HG02610 (cell line): ENCODE measurements around the gene OR52D1.

Experiments
- ATAC-seq: cut with Tn5 transposase; IDR thresholded peaks from one replicate; pipeline ENCODE4 v1.9.1; 2021; ENCODE audit warnings: mild to moderate bottlenecking, moderate library complexity; ENCODE audit not compliant: unreplicated experiment

OR52D1 gene

DNA sequence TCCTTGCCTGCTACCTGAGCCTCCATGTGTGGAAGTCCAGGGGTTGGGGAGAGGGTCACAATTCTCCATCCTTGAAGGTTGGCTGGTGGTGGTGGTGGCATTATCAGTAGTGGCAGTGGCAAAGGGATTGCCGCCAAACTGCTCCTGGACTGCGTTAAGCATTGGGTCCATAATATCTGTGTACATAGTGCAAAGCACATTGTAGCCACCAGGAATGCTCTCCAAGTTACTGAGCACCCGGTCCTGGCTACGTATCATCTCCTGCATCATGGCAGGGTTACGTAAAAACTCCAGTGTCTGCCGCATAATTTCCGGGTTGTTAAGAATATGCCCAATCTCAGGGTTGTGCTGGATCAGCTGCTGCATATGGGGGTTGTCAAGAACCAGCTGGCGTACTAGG lies 20.1 kb downstream of the OR52D1 start:
- no peak for ATAC-seq

DNA sequence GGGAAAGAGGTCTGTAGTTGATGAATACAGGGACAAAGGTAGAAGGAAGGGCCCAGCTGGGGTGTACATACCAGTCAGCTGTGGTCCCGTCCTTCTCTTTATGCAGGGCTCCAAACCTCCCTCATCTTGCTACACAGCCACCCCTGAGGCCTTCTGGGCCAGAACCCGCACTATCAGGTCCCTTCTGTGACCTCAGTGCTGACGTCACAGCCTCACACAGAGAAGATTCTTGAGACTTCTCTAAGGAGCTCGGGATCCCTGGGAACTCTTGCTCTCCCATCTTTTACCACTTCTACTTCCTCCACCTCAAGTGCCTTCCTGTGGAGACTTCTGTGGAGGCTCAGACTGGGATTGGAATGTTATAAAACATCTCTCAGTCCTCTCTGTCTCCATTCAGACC lies 21.3 kb downstream of the OR52D1 start, which contains the start of gene UBQLN3:
UBQLN3 (minus strand) TSS at position 155 of the 400 bp plus-strand sequence. CDS start 399 bp downstream, outside the sequence.
- ATAC-seq = no peak

DNA sequence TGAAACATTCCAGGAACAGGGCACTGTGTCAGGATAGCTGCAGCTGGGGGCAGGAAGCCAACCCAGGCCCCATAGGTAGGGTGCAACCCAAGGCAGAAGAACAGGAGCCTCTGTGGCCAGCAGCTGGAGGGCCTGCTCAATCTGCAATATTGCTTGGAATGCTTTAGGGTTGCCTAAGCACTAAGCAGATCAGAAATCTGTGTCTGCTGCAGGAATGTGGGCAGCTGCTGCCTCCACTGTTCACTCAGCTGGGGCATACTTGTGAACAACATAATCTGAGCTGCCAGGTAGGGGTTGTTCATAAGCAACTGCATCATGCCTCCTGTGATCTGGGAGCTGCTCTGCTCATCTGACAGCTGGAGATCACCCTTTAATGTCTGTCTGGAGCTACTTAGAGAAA lies 26.4 kb downstream of the OR52D1 start:
- no peak for ATAC-seq

- ATAC-seq = no peak
Observed at GRCh38 chr11:5516599-5516998, 28.1 kb downstream of the OR52D1 start, which contains the start of gene UBQLNL. Gene UBQLNL (minus strand): TSS chr11:5516699. CDS start chr11:5516441, 258 bp downstream.

GRCh38 chr11:5521540-5521939 lies 33.1 kb downstream of the OR52D1 start:
- no peak for ATAC-seq

GRCh38 chr11:5522308-5522707 lies 33.8 kb downstream of the OR52D1 start:
- ATAC-seq = no peak

DNA sequence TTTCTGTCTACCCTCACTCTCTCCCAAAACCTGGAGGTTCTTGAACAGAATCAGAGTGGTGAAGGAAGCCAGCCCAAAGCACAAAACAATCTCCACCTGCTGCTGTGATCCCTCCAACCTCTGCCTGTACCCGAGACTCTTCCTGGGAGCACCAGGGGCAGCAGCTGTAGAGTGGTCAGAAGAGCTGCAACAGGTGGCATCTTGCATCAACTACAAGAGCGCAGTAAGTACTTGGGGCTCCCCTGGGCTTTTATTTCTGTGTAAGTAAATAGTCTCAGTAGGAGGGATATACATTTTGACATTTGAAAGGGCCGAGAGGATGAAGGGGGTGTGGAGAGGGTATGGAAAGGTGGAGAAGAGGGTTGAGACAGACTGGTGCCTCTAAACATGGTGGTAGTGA lies 36.3 kb downstream of the OR52D1 start:
- no peak for ATAC-seq

DNA sequence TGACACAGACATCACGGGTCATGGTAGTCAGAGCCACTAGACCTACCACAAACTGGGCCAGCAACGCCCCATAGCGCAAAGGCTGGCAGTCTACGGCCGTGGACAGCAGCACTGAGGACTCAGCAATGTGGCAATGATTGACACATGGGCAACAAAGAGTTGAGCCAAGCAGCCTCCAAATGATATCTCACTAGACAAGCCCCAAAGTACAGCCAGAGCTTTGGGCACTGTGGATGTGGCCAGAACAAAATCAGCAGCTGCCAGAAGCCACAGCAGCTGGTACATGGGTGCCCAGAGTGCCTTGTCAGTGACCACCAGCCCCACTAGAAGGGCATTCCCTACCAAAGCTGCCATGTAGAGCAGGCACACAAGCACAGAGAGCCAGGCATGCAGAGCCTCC lies 39.2 kb downstream of the OR52D1 start:
- no peak for ATAC-seq

DNA sequence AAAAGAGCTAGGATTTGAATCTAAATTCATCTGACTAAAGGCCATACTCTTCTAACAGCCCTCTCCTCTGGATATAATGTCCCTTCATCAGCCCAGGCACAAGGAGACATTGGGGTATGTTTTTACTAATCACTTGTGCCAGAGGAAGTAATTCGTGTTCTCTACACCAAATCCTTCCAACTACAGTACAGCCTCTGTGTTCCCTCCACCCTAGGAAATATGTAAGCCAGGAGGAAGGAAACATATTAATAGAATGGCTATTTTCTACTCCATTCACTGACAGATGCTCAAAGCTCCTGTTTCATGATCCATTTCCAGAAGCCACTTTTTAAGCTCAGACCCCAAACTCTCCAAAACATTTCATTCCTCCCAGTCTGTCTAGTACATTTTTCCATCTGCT lies 40.0 kb downstream of the OR52D1 start:
- no peak for ATAC-seq

DNA sequence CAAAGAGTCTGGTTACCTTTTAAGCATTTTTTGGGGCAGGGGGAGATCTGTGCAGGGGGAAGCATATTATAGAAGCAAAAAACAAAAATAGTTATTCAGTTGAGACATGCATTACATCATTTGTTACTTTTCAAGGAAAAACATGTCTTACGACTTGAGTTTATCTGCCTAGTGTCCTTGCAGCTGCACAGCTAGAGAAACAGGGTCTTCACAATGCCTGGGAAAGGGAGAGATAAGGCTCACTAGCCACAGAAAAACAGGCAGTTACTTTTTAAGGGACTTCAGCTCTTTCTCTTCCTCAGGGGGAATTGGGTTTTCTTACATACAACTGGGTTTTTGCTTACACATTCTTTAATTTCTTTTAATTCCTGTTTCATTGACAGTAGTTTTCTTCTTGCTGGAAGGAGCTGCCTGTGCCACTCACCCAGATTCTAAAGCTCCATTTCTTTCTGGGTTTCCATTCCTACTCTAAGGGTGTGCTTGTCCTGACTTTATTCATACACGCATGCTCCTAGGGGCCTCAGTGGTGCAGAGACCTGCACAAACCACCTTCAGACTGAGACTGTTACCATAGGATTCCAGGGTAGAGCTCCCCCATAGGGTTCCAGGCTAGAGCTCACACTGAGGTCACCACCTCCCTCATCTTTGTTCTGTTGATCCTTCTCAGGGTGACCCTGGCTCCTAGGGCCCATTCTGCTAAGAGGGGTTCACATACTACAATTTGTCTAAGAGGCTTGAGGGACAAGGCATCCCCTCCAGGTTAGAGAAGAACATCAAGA lies 42.8 kb downstream of the OR52D1 start:
- ATAC-seq = no peak

- ATAC-seq = no peak
Observed at GRCh38 chr11:5534046-5534445, 45.6 kb downstream of the OR52D1 start.

GRCh38 chr11:5536482-5536881 lies 48.0 kb downstream of the OR52D1 start:
- no peak for ATAC-seq
